K562 (cell line): ENCODE measurements around the gene PTPRR. TPM values are rescaled to one million over a fixed set of nuclear protein-coding genes. Genes with fewer than 3 reads are reported as not detected.

Source experiments
- ATAC-seq: fragments of 200-7000 bp; cut with Tn5 transposase; 3 replicates; pipeline ENCODE4 v1.9.1; 2020; ENCODE audit warnings: moderate library complexity
- BruUV-seq: library from RNA; stranded (reverse); fragments of 400-500 nt; replicated peaks from 2 replicates; lab custom pipeline; 2021; lab: Mats Ljungman, UMichigan
- CTCF ChIA-PET: fragments of 300-600 bp; formaldehyde crosslinking; extraction: SDS; loops from one replicate; lab custom pipeline; 2021; ENCODE audit warnings: low intra/inter-chr PET ratio; lab: Yijun Ruan, JAX
- POLR2A ChIA-PET: fragments of 300-600, 350-650 bp; sonication (Branson Sonifier 250); formaldehyde crosslinking; extraction: SDS; loops from one replicate; lab custom pipeline; 2021; ENCODE audit warnings: antibody characterized with exemption, inconsistent platforms; lab: Yijun Ruan, JAX
- DNase-seq, 4 experiments: peaks; one replicate each; pipeline versions ENCODE4 v3.0.0 to v3.0.0-alpha.2; 2011 to 2018; ENCODE audit warnings: low spot score in 3 of 4, mixed read lengths in 3 of 4; ENCODE audit errors: extremely low read depth in 1 of 4
- FAIRE-seq: peaks from 2 replicates; lab custom pipeline; 2011; peaks lifted over from hg19 to GRCh38; lab: Jason Lieb, UNC
- H2AFZ ChIP-seq: 2 replicates; pipeline ENCODE4 v1.6.0; 2011; ENCODE audit warnings: low read depth, low read length, control low read depth, inconsistent platforms
- H3K27ac ChIP-seq: fragments of 200-600 bp; 3 replicates; pipeline ENCODE4 v1.8.0; 2011; ENCODE audit warnings: low read depth, mild to moderate bottlenecking, control low read depth, inconsistent platforms, low read length, moderate library complexity, mixed read lengths; ENCODE audit errors: extremely low read depth
- H3K27me3 ChIP-seq, 2 experiments: fragments of 300-600 bp in 1 of 2; 2 replicates in 1 of 2; 3 replicates in 1 of 2; pipeline versions ENCODE4 v1.6.0 to v1.8.0; 2011; ENCODE audit warnings: inconsistent platforms in 2 of 2, low read length in 2 of 2, mild to moderate bottlenecking in 1 of 2, mixed read lengths in 1 of 2, moderate library complexity in 1 of 2; ENCODE audit not compliant: control insufficient read depth in 2 of 2, insufficient read depth in 2 of 2
- H3K36me3 ChIP-seq: fragments of 300-600 bp; 3 replicates; pipeline ENCODE4 v1.8.0; 2011; ENCODE audit warnings: mild to moderate bottlenecking, low read length, inconsistent platforms; ENCODE audit not compliant: control insufficient read depth, insufficient read depth
- H3K4me1 ChIP-seq, 2 experiments: fragments of 200-600 bp in 1 of 2; replicated peaks in 1 of 2; 2 replicates in 1 of 2; 3 replicates in 1 of 2; pipeline versions ENCODE4 v1.5.1 to v1.8.0; 2011; ENCODE audit warnings: inconsistent platforms in 2 of 2, low read length in 2 of 2, mild to moderate bottlenecking in 1 of 2, mixed read lengths in 1 of 2, moderate library complexity in 1 of 2; ENCODE audit not compliant: control insufficient read depth in 2 of 2, insufficient read depth in 2 of 2
- H3K4me2 ChIP-seq: 2 replicates; pipeline ENCODE4 v1.6.1; 2011; ENCODE audit warnings: low read length, control low read depth, inconsistent platforms, mixed read lengths; ENCODE audit not compliant: insufficient read depth
- H3K4me3 ChIP-seq: fragments of 200-600 bp; sonication (generic), shearing (Covaris generic); 2 replicates; pipeline ENCODE4 v1.5.1; 2016; ENCODE audit warnings: control low read depth, inconsistent platforms
- H3K79me2 ChIP-seq: fragments of 200-600 bp; 3 replicates; pipeline ENCODE4 v1.8.0; 2011; ENCODE audit warnings: low read length, inconsistent platforms; ENCODE audit not compliant: control insufficient read depth, insufficient read depth
- H3K9ac ChIP-seq, 2 experiments: 2 replicates each; pipeline versions ENCODE4 v1.6.0 to v1.6.1; 2011; ENCODE audit warnings: low read depth in 2 of 2, low read length in 2 of 2, control low read depth in 1 of 2, inconsistent platforms in 1 of 2, mild to moderate bottlenecking in 1 of 2, mixed read lengths in 1 of 2; ENCODE audit not compliant: insufficient read depth in 1 of 2
- H3K9me1 ChIP-seq: one replicate; pipeline ENCODE4 v1.6.0; 2011; ENCODE audit warnings: inconsistent platforms, mild to moderate bottlenecking, low read length, moderate library complexity; ENCODE audit not compliant: control insufficient read depth, insufficient read depth
- H3K9me3 ChIP-seq: replicated peaks from 2 replicates; pipeline ENCODE4 v1.5.1; 2011; ENCODE audit warnings: low read depth, low read length, inconsistent platforms; ENCODE audit not compliant: control insufficient read depth, insufficient read depth
- H4K20me1 ChIP-seq: replicated peaks from 2 replicates; pipeline ENCODE4 v1.6.1; 2011; ENCODE audit warnings: low read length, inconsistent platforms, mixed read lengths; ENCODE audit not compliant: control insufficient read depth, insufficient read depth
- GTF2A2 ChIP-seq: IDR thresholded peaks from 2 replicates; pipeline ENCODE4 v1.6.1; 2016; ENCODE audit warnings: mild to moderate bottlenecking, missing genetic modification characterization, missing compliant biosample characterization
- HNRNPK ChIP-seq: fragments of 200-400 bp; formaldehyde crosslinking; IDR thresholded peaks from one replicate; pipeline ENCODE4 v1.6.1; 2018; ENCODE audit warnings: mild to moderate bottlenecking, low read depth, low read length; ENCODE audit not compliant: poor library complexity, severe bottlenecking
- NR4A1 ChIP-seq, 2 experiments: fragments of 250-450 bp in 1 of 2; fragments of 450-650 bp in 1 of 2; sonication (Bioruptor Pico) in 1 of 2; IDR thresholded peaks; 2 replicates each; pipeline versions ENCODE4 v1.4.0 to v1.6.1; 2016 to 2020; ENCODE audit warnings: mild to moderate bottlenecking in 2 of 2, missing compliant biosample characterization in 1 of 2, missing genetic modification characterization in 1 of 2, moderate library complexity in 1 of 2
- POLR2AphosphoS5 ChIP-seq: IDR thresholded peaks from 2 replicates; pipeline ENCODE4 v1.6.1; 2011; ENCODE audit warnings: mild to moderate bottlenecking, low read depth, low read length, moderate library complexity; ENCODE audit not compliant: control insufficient read depth, insufficient read depth
- POLR3G ChIP-seq: IDR thresholded peaks from 2 replicates; pipeline ENCODE4 v1.6.1; 2011; ENCODE audit not compliant: insufficient read length, insufficient replicate concordance; ENCODE audit errors: extremely low read depth
- PTBP1 ChIP-seq: fragments of 200-400 bp; formaldehyde crosslinking; IDR thresholded peaks from 2 replicates; pipeline ENCODE4 v1.6.1; 2017; ENCODE audit warnings: low read depth, low read length
- TBP ChIP-seq: optimal IDR thresholded peaks from 2 replicates; pipeline ENCODE3; 2011; ENCODE audit warnings: low read depth, low read length, improper control_type of control experiment
- ZNF354B ChIP-seq: fragments of 250-450 bp; sonication (Bioruptor Pico); IDR thresholded peaks from 2 replicates; pipeline ENCODE4 v1.4.0; 2020
- ZNF561 ChIP-seq: fragments of 450-650 bp; formaldehyde crosslinking; conservative IDR thresholded peaks from 2 replicates; pipeline ENCODE4 v1.4.0; 2020; ENCODE audit warnings: mild to moderate bottlenecking, moderate library complexity
- ZNF766 ChIP-seq: fragments of 200-800 bp; sonication (Bioruptor generic); conservative IDR thresholded peaks from 2 replicates; pipeline ENCODE4 v1.6.1; 2016; ENCODE audit warnings: missing genetic modification characterization, missing compliant biosample characterization
- WGBS: fragments of 100-300 bp; shearing (Covaris generic); methylation state at CpG from one replicate; pipeline ENCODE4 v1.1.6; 2016; ENCODE audit warnings: low coverage, mixed read lengths; ENCODE audit not compliant: insufficient coverage; ENCODE audit errors: missing lambda C conversion rate; 5-methylcytosine and 5-hydroxymethylcytosine counted together
- in situ Hi-C: fragments of 300-500 bp; cut with MboI; formaldehyde crosslinking; loops from 4 replicates; pipeline ENCODE4 v1.15.0; 2018; ENCODE audit warnings: inconsistent platforms, mixed read lengths
- intact Hi-C: fragments of 100-400 bp; cut with micrococcal nuclease; formaldehyde crosslinking; loops from 2 replicates; pipeline ENCODE4 v1.14.2; 2022
- polyA plus RNA-seq, 8 experiments: library from polyadenylated mRNA; depleted of rRNA in 4 of 8; stranded (reverse) in 5 of 8; unstranded in 3 of 8; fragments of >200 nt; fragmentation: Nextera tagmentation in 2 of 8; fragmentation: Illumina TruSeq in 1 of 8; extraction: Ambion mirVana in 2 of 8; extraction: Trizol in 1 of 8; gene quantifications; 2 replicates each; pipeline versions ENCODE4 v1.2.1 to v1.2.3, GENCODE V29; 2011 to 2014; ENCODE audit warnings: inconsistent platforms in 1 of 8, missing spikeins in 1 of 8
- total RNA-seq, 7 experiments: library from RNA; depleted of rRNA in 6 of 7; stranded (reverse); fragments of >200 nt in 6 of 7; fragmentation: Illumina TruSeq in 2 of 7; extraction: Trizol in 2 of 7; gene quantifications; 2 replicates each; pipeline versions ENCODE4 v1.2.1 to v1.2.3, GENCODE V29; 2011 to 2021; ENCODE audit warnings: low replicate concordance in 1 of 7
- TF ChIP-seq, protein P1 (sequence below), 2 experiments: fragments of 450-650 bp in 1 of 2; sonication (generic) in 1 of 2; formaldehyde crosslinking in 1 of 2; IDR thresholded peaks; 2 replicates each; pipeline versions ENCODE4 v1.7.1 to v1.9.0; 2016 to 2022; ENCODE audit warnings: inconsistent platforms in 1 of 2, mild to moderate bottlenecking in 1 of 2, missing genetic modification reagents in 1 of 2

Gene PTPRR
- total and polyA plus RNA-seq, 9 of the 15 experiments (the other 6 are each of a cell fraction or from before 2014, with no cell fraction given): 6.6 to 41.7 (median 12.3) TPM

DNA sequence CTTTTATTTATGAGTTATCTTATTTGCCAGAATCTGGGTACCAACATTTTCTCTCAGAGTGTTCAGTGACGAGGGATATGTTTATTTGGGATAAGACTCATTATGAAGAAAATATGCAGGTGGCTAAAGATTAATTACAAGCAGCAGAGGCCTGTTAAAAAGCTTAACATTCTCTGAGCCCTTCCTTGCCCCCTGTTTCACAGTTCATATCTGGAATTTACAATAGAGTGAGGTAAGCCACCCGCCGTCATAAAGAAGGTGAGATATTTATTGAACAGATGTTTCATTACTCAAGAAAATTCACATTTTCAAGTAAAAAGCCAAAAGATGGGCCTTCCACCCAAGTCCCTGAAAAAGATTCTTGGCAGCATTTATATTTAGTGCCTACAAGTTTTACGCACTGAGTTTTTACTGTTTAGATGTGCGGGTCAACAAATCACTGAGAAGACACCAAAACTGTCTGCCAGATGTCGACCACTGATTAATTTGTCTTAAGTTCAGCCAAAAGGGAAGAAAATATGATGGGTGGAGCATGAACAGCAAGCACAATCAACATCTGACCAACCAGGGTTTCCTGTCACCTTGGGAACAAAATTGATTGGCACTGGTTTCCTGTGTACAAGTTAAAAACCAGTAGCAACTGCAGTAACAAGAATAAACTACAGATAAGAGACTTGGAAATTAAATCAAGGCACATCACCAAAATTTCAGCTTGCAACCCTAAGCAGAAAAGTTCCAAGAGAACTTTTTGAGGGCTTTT is 197.8 kb downstream of the PTPRR start:
- Histone ChIP-seq H3K9me3 (no peaks in the 10 kb centered on the region), H3K79me2 (no peaks in the 10 kb centered on the region), H3K36me3 (no peaks in the 10 kb centered on the region), H3K4me3 (no peak overlapping the region), H3K27me3 (no peaks in the 10 kb centered on the region), H3K4me2 (no peak overlapping the region), H2AFZ (no peak overlapping the region), H3K27ac (no peak overlapping the region), H4K20me1 (no peaks in the 10 kb centered on the region), H3K9ac (no peak overlapping the region), H3K4me1 (no peaks in the 10 kb centered on the region; a peak in 1 of 5 replicates), H3K9me1 (no peaks in the 10 kb centered on the region)
- ATAC-seq: no peak; the same call in 2 of the 3 replicates
- intact Hi-C loops: loop anchor here (5.0 kb wide), 1 partner anchor 820 kb away; no protein-coding TSS in a partner anchor
- 29% methylated on average over 6 of the region's 6 CpGs for WGBS
- POLR2A ChIA-PET: no interaction called here
- BruUV-seq: no TSS peak
- CTCF ChIA-PET: no interaction called here
- in situ Hi-C loops: no loop called here
- DNase-seq: peak in 1 of 4 experiments; percentile 35
- no peak for FAIRE-seq
- TF ChIP-seq HNRNPK (no peak), POLR3G (no peak), ZNF354B (CRISPR knock-in tag) (no peak), POLR2AphosphoS5 (no peak), ZNF766 (peak; percentile 85), NR4A1 (CRISPR knock-in tag; IDR thresholded peaks at IDR 0.05) (no peak), NR4A1 (tag; IDR thresholded peaks at IDR 0.05) (no peak), PTBP1 (no peak), GTF2A2 (tag) (no peak), TBP (no peak), ZNF561 (CRISPR knock-in tag) (no peak)
- TF ChIP-seq, protein P1, sequence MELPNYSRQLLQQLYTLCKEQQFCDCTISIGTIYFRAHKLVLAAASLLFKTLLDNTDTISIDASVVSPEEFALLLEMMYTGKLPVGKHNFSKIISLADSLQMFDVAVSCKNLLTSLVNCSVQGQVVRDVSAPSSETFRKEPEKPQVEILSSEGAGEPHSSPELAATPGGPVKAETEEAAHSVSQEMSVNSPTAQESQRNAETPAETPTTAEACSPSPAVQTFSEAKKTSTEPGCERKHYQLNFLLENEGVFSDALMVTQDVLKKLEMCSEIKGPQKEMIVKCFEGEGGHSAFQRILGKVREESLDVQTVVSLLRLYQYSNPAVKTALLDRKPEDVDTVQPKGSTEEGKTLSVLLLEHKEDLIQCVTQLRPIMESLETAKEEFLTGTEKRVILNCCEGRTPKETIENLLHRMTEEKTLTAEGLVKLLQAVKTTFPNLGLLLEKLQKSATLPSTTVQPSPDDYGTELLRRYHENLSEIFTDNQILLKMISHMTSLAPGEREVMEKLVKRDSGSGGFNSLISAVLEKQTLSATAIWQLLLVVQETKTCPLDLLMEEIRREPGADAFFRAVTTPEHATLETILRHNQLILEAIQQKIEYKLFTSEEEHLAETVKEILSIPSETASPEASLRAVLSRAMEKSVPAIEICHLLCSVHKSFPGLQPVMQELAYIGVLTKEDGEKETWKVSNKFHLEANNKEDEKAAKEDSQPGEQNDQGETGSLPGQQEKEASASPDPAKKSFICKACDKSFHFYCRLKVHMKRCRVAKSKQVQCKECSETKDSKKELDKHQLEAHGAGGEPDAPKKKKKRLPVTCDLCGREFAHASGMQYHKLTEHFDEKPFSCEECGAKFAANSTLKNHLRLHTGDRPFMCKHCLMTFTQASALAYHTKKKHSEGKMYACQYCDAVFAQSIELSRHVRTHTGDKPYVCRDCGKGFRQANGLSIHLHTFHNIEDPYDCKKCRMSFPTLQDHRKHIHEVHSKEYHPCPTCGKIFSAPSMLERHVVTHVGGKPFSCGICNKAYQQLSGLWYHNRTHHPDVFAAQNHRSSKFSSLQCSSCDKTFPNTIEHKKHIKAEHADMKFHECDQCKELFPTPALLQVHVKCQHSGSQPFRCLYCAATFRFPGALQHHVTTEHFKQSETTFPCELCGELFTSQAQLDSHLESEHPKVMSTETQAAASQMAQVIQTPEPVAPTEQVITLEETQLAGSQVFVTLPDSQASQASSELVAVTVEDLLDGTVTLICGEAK (IDR thresholded peaks at IDR 0.05): no peak
- TF ChIP-seq, protein P1 (CRISPR knock-in tag; IDR thresholded peaks at IDR 0.05): no peak
